AG08396 (cell line): Measurements from ENCODE around the gene TMEM184A.
"Not testable (repeated sequence)": the region's sequence is repeated elsewhere in the genome, so short reads cannot be mapped to it uniquely, and the experiment has no call there.

Source experiments
- DNase-seq: peaks from one replicate; pipeline ENCODE4 v3.0.0; 2012; ENCODE audit warnings: low spot score, mixed read lengths

TMEM184A gene

GRCh38 chr7:1590476-1590875 is 34.5 kb upstream of the TMEM184A start:
- DNase-seq: no peak

- no peak for DNase-seq
These were observed 33.0 kb upstream of the TMEM184A start for GRCh38 chr7:1588978-1589377.

- DNase-seq: no peak
These were observed 31.7 kb upstream of the TMEM184A start for GRCh38 chr7:1587738-1588137.

- DNase-seq: no peak
These were observed 31.1 kb upstream of the TMEM184A start for GRCh38 chr7:1586827-1587705.

GRCh38 chr7:1586126-1586826 is 30.3 kb upstream of the TMEM184A start:
- DNase-seq: no peak

GRCh38 chr7:1585142-1585981 is 29.4 kb upstream of the TMEM184A start:
- no peak for DNase-seq

- no peak for DNase-seq
These were observed 28.7 kb upstream of the TMEM184A start for GRCh38 chr7:1584700-1585099.

GRCh38 chr7:1583241-1583930 is 27.4 kb upstream of the TMEM184A start:
- not testable (repeated sequence) for DNase-seq

GRCh38 chr7:1580422-1581030 is 24.5 kb upstream of the TMEM184A start:
- no peak for DNase-seq

- peak; percentile 83 for DNase-seq
These were observed 23.7 kb upstream of the TMEM184A start for GRCh38 chr7:1579481-1580421.

GRCh38 chr7:1578513-1578912 is 22.5 kb upstream of the TMEM184A start:
- DNase-seq: no peak

- no peak for DNase-seq
These were observed 20.7 kb upstream of the TMEM184A start for GRCh38 chr7:1576521-1577253.

GRCh38 chr7:1575809-1576208 is 19.8 kb upstream of the TMEM184A start:
- DNase-seq: no peak

- no peak for DNase-seq
These were observed 16.3 kb upstream of the TMEM184A start for GRCh38 chr7:1572111-1572822.

GRCh38 chr7:1569833-1570632 is 14.0 kb upstream of the TMEM184A start, which contains the start of gene PSMG3:
PSMG3 (minus strand) TSS chr7:1570032; CDS start chr7:1569339, 693 bp downstream.
- DNase-seq: peak; percentile 97

GRCh38 chr7:1569440-1569832 is 13.4 kb upstream of the TMEM184A start:
- DNase-seq: no peak

- DNase-seq: no peak
These were observed 13.0 kb upstream of the TMEM184A start for GRCh38 chr7:1569016-1569415.
